H9 (cell line): ENCODE measurements around the gene SEC22B. TPM values are rescaled to one million over a fixed set of nuclear protein-coding genes. Genes with fewer than 3 reads are reported as not detected.
"Not testable (repeated sequence)": the region's sequence is repeated elsewhere in the genome, so short reads cannot be mapped to it uniquely, and the experiment has no call there.

Experiments
- DNase-seq: peaks from one replicate; pipeline ENCODE4 v3.0.0-alpha.2; 2017
- H2AFZ ChIP-seq: one replicate; pipeline ENCODE4 v1.6.1; 2013; ENCODE audit warnings: mild to moderate bottlenecking, low read length, control low read depth, moderate library complexity
- H2AK5ac ChIP-seq: 2 replicates; pipeline ENCODE4 v1.6.1; 2013; ENCODE audit warnings: low read length, control low read depth, mixed read lengths; ENCODE audit not compliant: insufficient read length
- H2BK120ac ChIP-seq: one replicate; pipeline ENCODE4 v1.6.1; 2013; ENCODE audit warnings: low read depth, mild to moderate bottlenecking, low read length, control low read depth, inconsistent platforms; ENCODE audit not compliant: poor library complexity, severe bottlenecking
- H2BK12ac ChIP-seq: 2 replicates; pipeline ENCODE4 v1.6.1; 2013; ENCODE audit warnings: low read length, control low read depth, mixed read lengths, low read depth; ENCODE audit not compliant: insufficient read length
- H2BK15ac ChIP-seq: 2 replicates; pipeline ENCODE4 v1.6.1; 2013; ENCODE audit warnings: low read depth, low read length, control low read depth
- H2BK20ac ChIP-seq: one replicate; pipeline ENCODE4 v1.6.1; 2013; ENCODE audit warnings: low read depth, mild to moderate bottlenecking, low read length, control low read depth, inconsistent platforms; ENCODE audit not compliant: poor library complexity, severe bottlenecking
- H2BK5ac ChIP-seq: 2 replicates; pipeline ENCODE4 v1.6.1; 2013; ENCODE audit warnings: low read length, control low read depth, mixed read lengths; ENCODE audit not compliant: insufficient read length
- H3K14ac ChIP-seq: 2 replicates; pipeline ENCODE4 v1.6.1; 2013; ENCODE audit warnings: low read length, control low read depth; ENCODE audit not compliant: insufficient read depth
- H3K18ac ChIP-seq: 2 replicates; pipeline ENCODE4 v1.6.1; 2013; ENCODE audit warnings: low read depth, mild to moderate bottlenecking, mixed read lengths, low read length, control low read depth; ENCODE audit not compliant: insufficient read length
- H3K23ac ChIP-seq: 2 replicates; pipeline ENCODE4 v1.6.1; 2013; ENCODE audit warnings: low read length, control low read depth, mixed read lengths, low read depth; ENCODE audit not compliant: insufficient read length
- H3K23me2 ChIP-seq: 2 replicates; pipeline ENCODE4 v1.6.1; 2013; ENCODE audit warnings: low read depth, mild to moderate bottlenecking, mixed read lengths, low read length, control low read depth; ENCODE audit not compliant: insufficient read length, poor library complexity, severe bottlenecking
- H3K27ac ChIP-seq: 2 replicates; pipeline ENCODE4 v1.5.1; 2013; ENCODE audit warnings: low read length, control low read depth, mixed read lengths, low read depth; ENCODE audit not compliant: insufficient read length
- H3K27me3 ChIP-seq: 2 replicates; pipeline ENCODE4 v1.6.1; 2013; ENCODE audit warnings: low read length, control low read depth, inconsistent platforms; ENCODE audit not compliant: insufficient read depth
- H3K4ac ChIP-seq: 2 replicates; pipeline ENCODE4 v1.6.1; 2013; ENCODE audit warnings: low read depth, mild to moderate bottlenecking, control low read depth, inconsistent platforms, low read length, moderate library complexity
- H3K4me1 ChIP-seq: 2 replicates; pipeline ENCODE4 v1.6.1; 2013; ENCODE audit warnings: low read length, control low read depth, inconsistent platforms; ENCODE audit not compliant: insufficient read depth
- H3K4me2 ChIP-seq: 2 replicates; pipeline ENCODE4 v1.6.1; 2013; ENCODE audit warnings: low read length, control low read depth, mixed read lengths; ENCODE audit not compliant: insufficient read length, insufficient read depth
- H3K56ac ChIP-seq: 2 replicates; pipeline ENCODE4 v1.6.1; 2013; ENCODE audit warnings: low read depth, mild to moderate bottlenecking, mixed read lengths, low read length, control low read depth; ENCODE audit not compliant: insufficient read length
- H3K79me1 ChIP-seq: 2 replicates; pipeline ENCODE4 v1.6.1; 2013; ENCODE audit warnings: low read depth, mild to moderate bottlenecking, moderate library complexity, low read length, control low read depth, inconsistent platforms; ENCODE audit not compliant: insufficient read depth, poor library complexity, severe bottlenecking
- H3K79me2 ChIP-seq: 2 replicates; pipeline ENCODE4 v1.6.1; 2013; ENCODE audit warnings: low read length, control low read depth, inconsistent platforms; ENCODE audit not compliant: insufficient read depth
- H3K9ac ChIP-seq: 2 replicates; pipeline ENCODE4 v1.6.1; 2013; ENCODE audit warnings: low read length, control low read depth, mixed read lengths; ENCODE audit not compliant: insufficient read length; ENCODE audit errors: extremely low read depth
- H3K9me3 ChIP-seq: one replicate; pipeline ENCODE4 v1.6.1; 2013; ENCODE audit warnings: low read depth, low read length, inconsistent platforms; ENCODE audit not compliant: control insufficient read depth
- H3T11ph ChIP-seq: one replicate; pipeline ENCODE4 v1.6.1; 2013; ENCODE audit warnings: mild to moderate bottlenecking, low read length, control low read depth, inconsistent platforms
- H4K20me1 ChIP-seq: one replicate; pipeline ENCODE4 v1.6.1; 2013; ENCODE audit not compliant: control insufficient read depth, insufficient read length, insufficient read depth
- H4K5ac ChIP-seq: 2 replicates; pipeline ENCODE4 v1.6.1; 2013; ENCODE audit warnings: low read depth, mild to moderate bottlenecking, mixed read lengths, low read length, control low read depth; ENCODE audit not compliant: insufficient read length
- H4K8ac ChIP-seq: replicated peaks from 2 replicates; pipeline ENCODE4 v1.6.1; 2013; ENCODE audit warnings: low read length, control low read depth, mixed read lengths, low read depth; ENCODE audit not compliant: insufficient read length
- H4K91ac ChIP-seq: 2 replicates; pipeline ENCODE4 v1.6.1; 2013; ENCODE audit warnings: low read depth, mild to moderate bottlenecking, moderate library complexity, mixed read lengths, low read length, control low read depth; ENCODE audit not compliant: insufficient read length
- H3K27ac Mint-ChIP-seq, 3 experiments: 2 replicates in 2 of 3; 3 replicates in 1 of 3; pipeline ENCODE4 v1.8.0; 2020 to 2021; ENCODE audit warnings: mixed read lengths in 3 of 3, mild to moderate bottlenecking in 1 of 3, moderate library complexity in 1 of 3
- H3K27me3 Mint-ChIP-seq: 2 replicates; pipeline ENCODE4 v1.8.0; 2021; ENCODE audit warnings: low read depth, mild to moderate bottlenecking, moderate library complexity, mixed read lengths
- H3K36me3 Mint-ChIP-seq, 3 experiments: 2 replicates in 2 of 3; 3 replicates in 1 of 3; pipeline ENCODE4 v1.8.0; 2020 to 2021; ENCODE audit warnings: low read depth in 3 of 3, mixed read lengths in 3 of 3; ENCODE audit not compliant: insufficient read depth in 1 of 3
- H3K4me1 Mint-ChIP-seq, 2 experiments: 2 replicates each; pipeline ENCODE4 v1.8.0; 2020; ENCODE audit warnings: mixed read lengths in 2 of 2
- H3K4me3 Mint-ChIP-seq, 2 experiments: 2 replicates in 1 of 2; 3 replicates in 1 of 2; pipeline ENCODE4 v1.8.0; 2020 to 2021; ENCODE audit warnings: mild to moderate bottlenecking in 2 of 2, mixed read lengths in 2 of 2, moderate library complexity in 1 of 2
- H3K9me3 Mint-ChIP-seq, 2 experiments: 2 replicates in 1 of 2; 3 replicates in 1 of 2; pipeline ENCODE4 v1.8.0; 2020; ENCODE audit warnings: mild to moderate bottlenecking in 2 of 2, mixed read lengths in 2 of 2, moderate library complexity in 1 of 2
- total RNA-seq: library from RNA; stranded (reverse); gene quantifications from 2 replicates; pipeline ENCODE4 v1.2.1, GENCODE V29; 2021

The SEC22B gene
- total RNA-seq, 1 experiment from 2014 or later: 13.9 TPM

GRCh38 chr1:120149420-120150059 is 26.8 kb downstream of the SEC22B start:
- H2AK5ac ChIP-seq, H3K27ac ChIP-seq, H3K4me1 ChIP-seq, H3K4me3 Mint-ChIP-seq, H3K9ac ChIP-seq, H3K27ac Mint-ChIP-seq, H3K36me3 Mint-ChIP-seq, H3K18ac ChIP-seq, H2BK20ac ChIP-seq, H4K20me1 ChIP-seq, H4K91ac ChIP-seq, H2BK120ac ChIP-seq, H2BK12ac ChIP-seq, H4K5ac ChIP-seq, H2AFZ ChIP-seq, H3K27me3 Mint-ChIP-seq, H3K9me3 Mint-ChIP-seq, DNase-seq, H3K79me1 ChIP-seq, H2BK5ac ChIP-seq, H3K4me2 ChIP-seq, H3K56ac ChIP-seq, H3K9me3 ChIP-seq, H3K4ac ChIP-seq, H4K8ac ChIP-seq, H3K4me1 Mint-ChIP-seq, H3K23ac ChIP-seq, H3K14ac ChIP-seq, H3K79me2 ChIP-seq, H3K23me2 ChIP-seq, H3K27me3 ChIP-seq, H2BK15ac ChIP-seq, H3T11ph ChIP-seq: not testable (repeated sequence)
